Measurements from ENCODE around the gene UGP2.
"Not testable (repeated sequence)": the region's sequence is repeated elsewhere in the genome, so short reads cannot be mapped to it uniquely, and the experiment has no call there.

UGP2 gene

GRCh38 chr2:63843093-63843492 is 1.4 kb downstream of the UGP2 start:
- peaks cover 2% of the 10 kb centered on the region for H3K4me1 ChIP-seq
- H3K9me3 ChIP-seq = no peaks in the 10 kb centered on the region
- no peaks in the 10 kb centered on the region for H3K27me3 ChIP-seq
- no peak for DNase-seq
- no peak overlapping the region for H3K4me3 ChIP-seq (ENCODE audit: low read depth, low read length)
- TF ChIP-seq CTCF (IDR thresholded peaks at IDR 0.05; ENCODE audit: low read depth, low read length) = no peak
- H3K36me3 ChIP-seq = no peaks in the 10 kb centered on the region

GRCh38 chr2:63843791-63844190 is 2.1 kb downstream of the UGP2 start:
- Histone ChIP-seq H3K4me3 (ENCODE audit: low read depth, low read length) (no peak overlapping the region), H3K9me3 (no peaks in the 10 kb centered on the region), H3K4me1 (peaks cover 2% of the 10 kb centered on the region), H3K36me3 (no peaks in the 10 kb centered on the region), H3K27me3 (no peaks in the 10 kb centered on the region)
- TF ChIP-seq CTCF (IDR thresholded peaks at IDR 0.05; ENCODE audit: low read depth, low read length) = no peak
- no peak for DNase-seq

GRCh38 chr2:63844616-63845015 is 2.9 kb downstream of the UGP2 start:
- no peak for TF ChIP-seq CTCF (IDR thresholded peaks at IDR 0.05; ENCODE audit: low read depth, low read length)
- Histone ChIP-seq H3K4me3 (ENCODE audit: low read depth, low read length) (no peak overlapping the region), H3K9me3 (no peaks in the 10 kb centered on the region), H3K36me3 (no peaks in the 10 kb centered on the region), H3K27me3 (no peaks in the 10 kb centered on the region), H3K4me1 (peaks cover 2% of the 10 kb centered on the region)
- no peak for DNase-seq

- H3K27me3 ChIP-seq = no peaks in the 10 kb centered on the region
- H3K9me3 ChIP-seq = no peaks in the 10 kb centered on the region
- no peak for DNase-seq
- no peak overlapping the region for H3K4me3 ChIP-seq (ENCODE audit: low read depth, low read length)
- no peak for TF ChIP-seq CTCF (IDR thresholded peaks at IDR 0.05; ENCODE audit: low read depth, low read length)
- peaks cover 2% of the 10 kb centered on the region for H3K4me1 ChIP-seq
- no peaks in the 10 kb centered on the region for H3K36me3 ChIP-seq
Observed at GRCh38 chr2:63845866-63846265, 4.2 kb downstream of the UGP2 start.

GRCh38 chr2:63846487-63846886 is 4.8 kb downstream of the UGP2 start:
- Histone ChIP-seq H3K27me3 (no peaks in the 10 kb centered on the region), H3K4me1 (peaks cover 2% of the 10 kb centered on the region), H3K9me3 (no peaks in the 10 kb centered on the region), H3K4me3 (ENCODE audit: low read depth, low read length) (no peak overlapping the region), H3K36me3 (no peaks in the 10 kb centered on the region)
- TF ChIP-seq CTCF (IDR thresholded peaks at IDR 0.05; ENCODE audit: low read depth, low read length) = no peak
- DNase-seq = peak; percentile 44

- DNase-seq; H3K27me3 ChIP-seq; H3K4me1 ChIP-seq; H3K4me3 ChIP-seq (ENCODE audit: low read depth, low read length); H3K9me3 ChIP-seq; H3K36me3 ChIP-seq: not testable (repeated sequence)
Observed at GRCh38 chr2:63847571-63847970, 5.9 kb downstream of the UGP2 start.
